Measurements from ENCODE around the gene ILK. TPM values are rescaled to one million over a fixed set of nuclear protein-coding genes. Genes with fewer than 3 reads are reported as not detected.

ILK gene
- total RNA-seq, 1 experiment from 2014 or later, result 73.5 TPM

DNA sequence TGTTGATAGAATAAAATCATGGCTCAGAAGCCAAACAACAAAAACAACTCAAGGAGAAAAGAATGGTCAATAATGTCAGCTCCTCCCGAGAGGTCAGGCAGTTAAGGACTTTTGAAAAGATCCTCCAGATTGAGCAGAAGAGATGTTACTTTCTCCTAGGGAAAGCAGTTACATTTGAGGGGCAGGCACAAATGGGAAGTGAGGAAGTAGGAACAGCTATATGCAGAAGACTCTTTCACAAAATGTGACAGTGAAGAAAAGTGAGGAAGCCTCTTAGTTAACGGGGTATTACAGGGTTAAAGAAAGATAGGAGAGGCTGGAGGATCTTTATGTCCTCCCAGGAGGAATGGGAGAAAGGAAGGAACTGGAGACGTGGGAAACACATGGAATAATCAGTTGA is 48.6 kb downstream of the ILK start:
- no peaks in the 10 kb centered on the region for H3K9me2 ChIP-seq (ENCODE audit: insufficient read depth)
- H3K27ac ChIP-seq (ENCODE audit: low read depth, low read length), result no peak overlapping the region
- H3K4me2 ChIP-seq (ENCODE audit: low read length), result no peak overlapping the region
- H3K9ac ChIP-seq (ENCODE audit: low read length), result no peak overlapping the region
- CTCF ChIA-PET, result no interaction called here
- peaks cover 0 to 7% of the 10 kb centered on the region in 2 experiments; a peak in 2 of 4 replicates for H3K4me1 ChIP-seq (ENCODE audit: control insufficient read depth in 1 of 2, insufficient read depth in 2 of 2, low read length in 2 of 2)
- BruUV-seq (replicated peaks), result no TSS peak
- DNase-seq (ENCODE audit: low read depth, low spot score) (no peak), ATAC-seq (no peak)
- TF ChIP-seq CBX3 (IDR thresholded peaks at IDR 0.05; ENCODE audit: low read depth) (no peak), POLR2A (IDR thresholded peaks at IDR 0.05; ENCODE audit: borderline replicate concordance, extremely low read depth, insufficient read depth, insufficient read length) (no peak), YY1 (IDR thresholded peaks at IDR 0.05; ENCODE audit: extremely low read depth, insufficient replicate concordance, low read depth, low read length) (no peak), SP1 (IDR thresholded peaks at IDR 0.05; ENCODE audit: low read depth) (no peak)
- intact Hi-C loops (cut with micrococcal nuclease), result no loop called here
- H3K4me3 ChIP-seq (replicated peaks in 1 of 2; ENCODE audit: low read depth in 1 of 2, low read length in 2 of 2), result no peak overlapping the region
- H3K27me3 ChIP-seq (ENCODE audit: insufficient read depth, low read length), result peaks cover 38% of the 10 kb centered on the region; the same call in 1 of the 2 replicates
- no peak overlapping the region for H2AFZ ChIP-seq (ENCODE audit: low read depth, low read length, poor library complexity, severe bottlenecking)
- H3K9me3 ChIP-seq (ENCODE audit: control insufficient read depth in 1 of 2, insufficient read depth in 1 of 2, low read depth in 1 of 2, low read length in 2 of 2), result no peaks in the 10 kb centered on the region
- no peaks in the 10 kb centered on the region for H3K79me2 ChIP-seq (ENCODE audit: insufficient read depth, low read length)
- RAD21 ChIA-PET (ENCODE audit: low non-redundant PET in 1 of 2, low total read pairs in 2 of 2, uncharacterized antibody in 2 of 2, unreplicated experiment in 2 of 2), result no interaction called here
- POLR2A ChIA-PET, result no interaction called here
- no peaks in the 10 kb centered on the region for H3K36me3 ChIP-seq (ENCODE audit: control insufficient read depth in 1 of 2, insufficient read depth in 2 of 2, low read length in 2 of 2)
- H4K20me1 ChIP-seq (ENCODE audit: insufficient read depth), result no peaks in the 10 kb centered on the region

DNA sequence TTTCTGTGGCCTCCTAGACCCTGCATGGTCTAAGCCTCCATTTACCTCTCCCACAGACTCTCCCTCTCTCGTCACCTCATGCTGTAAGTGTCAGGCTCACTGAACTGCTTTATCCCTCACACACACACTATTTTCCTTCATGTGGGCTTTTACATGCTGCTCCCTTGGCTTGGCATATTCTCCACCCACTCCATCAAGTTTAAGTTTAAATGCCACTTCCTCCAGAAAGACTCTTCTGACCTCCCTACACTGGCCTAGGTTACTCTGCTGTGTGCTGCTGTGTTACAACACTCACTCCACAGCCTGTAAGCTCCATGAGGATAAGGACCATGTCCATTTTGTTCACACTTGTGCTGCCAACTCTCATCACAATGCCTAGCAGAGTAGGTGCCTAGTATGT is 49.5 kb downstream of the ILK start:
- Histone ChIP-seq H3K9ac (ENCODE audit: low read length) (no peak overlapping the region), H3K36me3 (ENCODE audit: control insufficient read depth in 1 of 2, insufficient read depth in 2 of 2, low read length in 2 of 2) (no peaks in the 10 kb centered on the region), H3K4me2 (ENCODE audit: low read length) (no peak overlapping the region), H3K9me2 (ENCODE audit: insufficient read depth) (no peaks in the 10 kb centered on the region), H3K9me3 (ENCODE audit: control insufficient read depth in 1 of 2, insufficient read depth in 1 of 2, low read depth in 1 of 2, low read length in 2 of 2) (no peaks in the 10 kb centered on the region), H4K20me1 (ENCODE audit: insufficient read depth) (no peaks in the 10 kb centered on the region), H3K4me1 (ENCODE audit: control insufficient read depth in 1 of 2, insufficient read depth in 2 of 2, low read length in 2 of 2) (peaks cover 0 to 7% of the 10 kb centered on the region in 2 experiments; a peak in 2 of 4 replicates), H3K27ac (ENCODE audit: low read depth, low read length) (no peak overlapping the region), H3K79me2 (ENCODE audit: insufficient read depth, low read length) (no peaks in the 10 kb centered on the region), H3K27me3 (ENCODE audit: insufficient read depth, low read length) (peaks cover 38% of the 10 kb centered on the region; the same call in 1 of the 2 replicates), H3K4me3 (replicated peaks in 1 of 2; ENCODE audit: low read depth in 1 of 2, low read length in 2 of 2) (no peak overlapping the region), H2AFZ (ENCODE audit: low read depth, low read length, poor library complexity, severe bottlenecking) (no peak overlapping the region)
- ChIA-PET POLR2A (no interaction called here), RAD21 (ENCODE audit: low non-redundant PET in 1 of 2, low total read pairs in 2 of 2, uncharacterized antibody in 2 of 2, unreplicated experiment in 2 of 2) (no interaction called here), CTCF (no interaction called here)
- TF ChIP-seq, protein P1, sequence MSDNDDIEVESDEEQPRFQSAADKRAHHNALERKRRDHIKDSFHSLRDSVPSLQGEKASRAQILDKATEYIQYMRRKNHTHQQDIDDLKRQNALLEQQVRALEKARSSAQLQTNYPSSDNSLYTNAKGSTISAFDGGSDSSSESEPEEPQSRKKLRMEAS (IDR thresholded peaks at IDR 0.05), result no peak
- TF ChIP-seq FOSL1 (IDR thresholded peaks at IDR 0.05; ENCODE audit: low read depth) (no peak), EGR1 (IDR thresholded peaks at IDR 0.05; ENCODE audit: low read depth) (no peak), CEBPB (IDR thresholded peaks at IDR 0.05; ENCODE audit: low read depth) (no peak), CBX3 (IDR thresholded peaks at IDR 0.05; ENCODE audit: low read depth) (no peak), JUND (IDR thresholded peaks at IDR 0.05) (no peak), ZNF274 (IDR thresholded peaks at IDR 0.05; ENCODE audit: low read depth, low read length) (no peak), SRF (IDR thresholded peaks at IDR 0.05; ENCODE audit: low read depth) (no peak), YY1 (IDR thresholded peaks at IDR 0.05; ENCODE audit: extremely low read depth, insufficient replicate concordance, low read depth, low read length) (no peak)
- TF ChIP-seq, protein P2, sequence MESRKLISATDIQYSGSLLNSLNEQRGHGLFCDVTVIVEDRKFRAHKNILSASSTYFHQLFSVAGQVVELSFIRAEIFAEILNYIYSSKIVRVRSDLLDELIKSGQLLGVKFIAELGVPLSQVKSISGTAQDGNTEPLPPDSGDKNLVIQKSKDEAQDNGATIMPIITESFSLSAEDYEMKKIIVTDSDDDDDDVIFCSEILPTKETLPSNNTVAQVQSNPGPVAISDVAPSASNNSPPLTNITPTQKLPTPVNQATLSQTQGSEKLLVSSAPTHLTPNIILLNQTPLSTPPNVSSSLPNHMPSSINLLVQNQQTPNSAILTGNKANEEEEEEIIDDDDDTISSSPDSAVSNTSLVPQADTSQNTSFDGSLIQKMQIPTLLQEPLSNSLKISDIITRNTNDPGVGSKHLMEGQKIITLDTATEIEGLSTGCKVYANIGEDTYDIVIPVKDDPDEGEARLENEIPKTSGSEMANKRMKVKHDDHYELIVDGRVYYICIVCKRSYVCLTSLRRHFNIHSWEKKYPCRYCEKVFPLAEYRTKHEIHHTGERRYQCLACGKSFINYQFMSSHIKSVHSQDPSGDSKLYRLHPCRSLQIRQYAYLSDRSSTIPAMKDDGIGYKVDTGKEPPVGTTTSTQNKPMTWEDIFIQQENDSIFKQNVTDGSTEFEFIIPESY (IDR thresholded peaks at IDR 0.05; ENCODE audit: extremely low read depth, insufficient replicate concordance, low read length), result no peak
- TF ChIP-seq, protein P3, sequence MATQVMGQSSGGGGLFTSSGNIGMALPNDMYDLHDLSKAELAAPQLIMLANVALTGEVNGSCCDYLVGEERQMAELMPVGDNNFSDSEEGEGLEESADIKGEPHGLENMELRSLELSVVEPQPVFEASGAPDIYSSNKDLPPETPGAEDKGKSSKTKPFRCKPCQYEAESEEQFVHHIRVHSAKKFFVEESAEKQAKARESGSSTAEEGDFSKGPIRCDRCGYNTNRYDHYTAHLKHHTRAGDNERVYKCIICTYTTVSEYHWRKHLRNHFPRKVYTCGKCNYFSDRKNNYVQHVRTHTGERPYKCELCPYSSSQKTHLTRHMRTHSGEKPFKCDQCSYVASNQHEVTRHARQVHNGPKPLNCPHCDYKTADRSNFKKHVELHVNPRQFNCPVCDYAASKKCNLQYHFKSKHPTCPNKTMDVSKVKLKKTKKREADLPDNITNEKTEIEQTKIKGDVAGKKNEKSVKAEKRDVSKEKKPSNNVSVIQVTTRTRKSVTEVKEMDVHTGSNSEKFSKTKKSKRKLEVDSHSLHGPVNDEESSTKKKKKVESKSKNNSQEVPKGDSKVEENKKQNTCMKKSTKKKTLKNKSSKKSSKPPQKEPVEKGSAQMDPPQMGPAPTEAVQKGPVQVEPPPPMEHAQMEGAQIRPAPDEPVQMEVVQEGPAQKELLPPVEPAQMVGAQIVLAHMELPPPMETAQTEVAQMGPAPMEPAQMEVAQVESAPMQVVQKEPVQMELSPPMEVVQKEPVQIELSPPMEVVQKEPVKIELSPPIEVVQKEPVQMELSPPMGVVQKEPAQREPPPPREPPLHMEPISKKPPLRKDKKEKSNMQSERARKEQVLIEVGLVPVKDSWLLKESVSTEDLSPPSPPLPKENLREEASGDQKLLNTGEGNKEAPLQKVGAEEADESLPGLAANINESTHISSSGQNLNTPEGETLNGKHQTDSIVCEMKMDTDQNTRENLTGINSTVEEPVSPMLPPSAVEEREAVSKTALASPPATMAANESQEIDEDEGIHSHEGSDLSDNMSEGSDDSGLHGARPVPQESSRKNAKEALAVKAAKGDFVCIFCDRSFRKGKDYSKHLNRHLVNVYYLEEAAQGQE (IDR thresholded peaks at IDR 0.05; ENCODE audit: low read depth), result no peak
- TF ChIP-seq, protein P4, sequence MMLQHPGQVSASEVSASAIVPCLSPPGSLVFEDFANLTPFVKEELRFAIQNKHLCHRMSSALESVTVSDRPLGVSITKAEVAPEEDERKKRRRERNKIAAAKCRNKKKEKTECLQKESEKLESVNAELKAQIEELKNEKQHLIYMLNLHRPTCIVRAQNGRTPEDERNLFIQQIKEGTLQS (IDR thresholded peaks at IDR 0.05), result no peak
- intact Hi-C loops (cut with micrococcal nuclease), result no loop called here
- ATAC-seq (no peak), DNase-seq (ENCODE audit: low read depth, low spot score) (no peak)
- BruUV-seq (replicated peaks), result no TSS peak

Measured in HCT116 (cell line).